ENCODE measurements around the gene DSP.

DNA sequence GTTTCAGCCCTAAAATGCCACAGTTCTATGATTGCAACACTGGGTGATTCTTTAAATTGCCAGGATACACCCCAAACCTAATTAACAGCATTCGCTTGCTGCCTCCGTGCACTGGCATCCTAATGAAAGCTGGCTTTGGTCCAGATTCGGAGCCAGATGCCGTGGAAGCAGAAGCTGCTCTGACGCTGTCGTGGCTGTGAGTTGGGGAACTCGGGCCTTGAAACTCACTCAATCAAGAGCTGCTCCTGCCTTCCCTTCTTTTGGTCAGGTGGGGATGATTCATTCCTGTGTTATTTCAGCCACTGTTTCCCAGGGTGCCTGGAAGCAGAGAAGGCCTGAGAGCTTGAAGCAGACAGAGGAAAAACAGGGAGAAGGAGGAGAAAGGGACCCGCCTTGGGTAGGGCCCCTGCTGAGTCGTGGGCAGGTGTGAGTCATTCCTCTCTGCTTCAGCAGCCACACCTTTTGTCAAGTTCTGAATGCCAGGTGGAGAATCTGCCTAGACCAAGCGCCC is 36.2 kb upstream of the DSP start:
- TF ChIP-seq, protein P1, sequence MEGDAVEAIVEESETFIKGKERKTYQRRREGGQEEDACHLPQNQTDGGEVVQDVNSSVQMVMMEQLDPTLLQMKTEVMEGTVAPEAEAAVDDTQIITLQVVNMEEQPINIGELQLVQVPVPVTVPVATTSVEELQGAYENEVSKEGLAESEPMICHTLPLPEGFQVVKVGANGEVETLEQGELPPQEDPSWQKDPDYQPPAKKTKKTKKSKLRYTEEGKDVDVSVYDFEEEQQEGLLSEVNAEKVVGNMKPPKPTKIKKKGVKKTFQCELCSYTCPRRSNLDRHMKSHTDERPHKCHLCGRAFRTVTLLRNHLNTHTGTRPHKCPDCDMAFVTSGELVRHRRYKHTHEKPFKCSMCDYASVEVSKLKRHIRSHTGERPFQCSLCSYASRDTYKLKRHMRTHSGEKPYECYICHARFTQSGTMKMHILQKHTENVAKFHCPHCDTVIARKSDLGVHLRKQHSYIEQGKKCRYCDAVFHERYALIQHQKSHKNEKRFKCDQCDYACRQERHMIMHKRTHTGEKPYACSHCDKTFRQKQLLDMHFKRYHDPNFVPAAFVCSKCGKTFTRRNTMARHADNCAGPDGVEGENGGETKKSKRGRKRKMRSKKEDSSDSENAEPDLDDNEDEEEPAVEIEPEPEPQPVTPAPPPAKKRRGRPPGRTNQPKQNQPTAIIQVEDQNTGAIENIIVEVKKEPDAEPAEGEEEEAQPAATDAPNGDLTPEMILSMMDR (IDR thresholded peaks at IDR 0.05) = no peak
- TF ChIP-seq POLR2A (IDR thresholded peaks at IDR 0.05) = peak in 2 of 4 donors; percentile 30 to 50
